ENCODE results near the gene DAPK2.
A peak's percentile ranks its signal among the peaks of the same experiment; 100 is the strongest.

The DAPK2 gene

DNA sequence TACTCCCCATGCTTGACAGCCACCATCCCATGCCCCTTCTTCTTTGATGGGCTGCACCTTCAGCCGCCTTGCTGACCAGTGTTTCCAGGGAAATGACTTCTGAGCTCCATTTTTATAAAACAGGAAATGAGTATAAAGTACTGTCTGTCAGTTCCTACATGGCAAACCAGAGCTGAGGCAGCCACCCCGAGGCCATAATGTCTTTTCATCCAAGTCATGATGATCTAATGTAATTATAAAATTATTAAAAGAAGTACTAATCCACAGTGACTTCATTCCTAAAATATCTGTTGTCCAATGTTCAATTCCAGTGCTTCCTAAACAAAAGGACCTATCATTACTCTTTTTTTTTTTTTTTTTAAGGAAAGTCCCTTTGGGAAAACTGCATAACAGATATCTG is 137.3 kb downstream of the DAPK2 start:
- Histone ChIP-seq H3K4me3 (no peak overlapping the region), H3K27ac (no peak overlapping the region)
- DNase-seq (ENCODE audit: low spot score), result no peak
- TF ChIP-seq, protein P1, sequence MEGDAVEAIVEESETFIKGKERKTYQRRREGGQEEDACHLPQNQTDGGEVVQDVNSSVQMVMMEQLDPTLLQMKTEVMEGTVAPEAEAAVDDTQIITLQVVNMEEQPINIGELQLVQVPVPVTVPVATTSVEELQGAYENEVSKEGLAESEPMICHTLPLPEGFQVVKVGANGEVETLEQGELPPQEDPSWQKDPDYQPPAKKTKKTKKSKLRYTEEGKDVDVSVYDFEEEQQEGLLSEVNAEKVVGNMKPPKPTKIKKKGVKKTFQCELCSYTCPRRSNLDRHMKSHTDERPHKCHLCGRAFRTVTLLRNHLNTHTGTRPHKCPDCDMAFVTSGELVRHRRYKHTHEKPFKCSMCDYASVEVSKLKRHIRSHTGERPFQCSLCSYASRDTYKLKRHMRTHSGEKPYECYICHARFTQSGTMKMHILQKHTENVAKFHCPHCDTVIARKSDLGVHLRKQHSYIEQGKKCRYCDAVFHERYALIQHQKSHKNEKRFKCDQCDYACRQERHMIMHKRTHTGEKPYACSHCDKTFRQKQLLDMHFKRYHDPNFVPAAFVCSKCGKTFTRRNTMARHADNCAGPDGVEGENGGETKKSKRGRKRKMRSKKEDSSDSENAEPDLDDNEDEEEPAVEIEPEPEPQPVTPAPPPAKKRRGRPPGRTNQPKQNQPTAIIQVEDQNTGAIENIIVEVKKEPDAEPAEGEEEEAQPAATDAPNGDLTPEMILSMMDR (IDR thresholded peaks at IDR 0.05), result no peak

DNA sequence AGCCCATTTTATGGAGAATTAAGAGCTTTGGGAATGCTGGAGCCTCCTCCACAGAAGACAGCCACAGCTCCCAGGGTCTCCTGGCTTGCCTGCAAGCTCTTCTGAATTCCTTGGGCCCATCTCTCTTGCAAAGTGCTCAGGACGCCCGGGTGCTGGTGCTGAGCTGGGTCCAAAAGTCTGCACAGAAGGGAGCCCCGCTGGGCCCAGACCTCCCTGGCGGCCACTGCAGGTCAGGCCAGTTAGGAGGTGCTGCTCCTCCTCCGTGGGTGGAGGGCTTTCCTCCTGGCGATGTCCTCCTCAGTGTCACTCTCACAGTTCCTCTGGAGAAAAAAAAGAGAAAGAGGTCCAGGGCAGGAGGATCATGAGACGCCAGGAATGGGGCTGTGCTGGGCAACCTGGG is 138.0 kb downstream of the DAPK2 start:
- Histone ChIP-seq H3K4me3 (no peak overlapping the region), H3K27ac (no peak overlapping the region)
- TF ChIP-seq, protein P1 (IDR thresholded peaks at IDR 0.05), result no peak
- no peak for DNase-seq (ENCODE audit: low spot score)

DNA sequence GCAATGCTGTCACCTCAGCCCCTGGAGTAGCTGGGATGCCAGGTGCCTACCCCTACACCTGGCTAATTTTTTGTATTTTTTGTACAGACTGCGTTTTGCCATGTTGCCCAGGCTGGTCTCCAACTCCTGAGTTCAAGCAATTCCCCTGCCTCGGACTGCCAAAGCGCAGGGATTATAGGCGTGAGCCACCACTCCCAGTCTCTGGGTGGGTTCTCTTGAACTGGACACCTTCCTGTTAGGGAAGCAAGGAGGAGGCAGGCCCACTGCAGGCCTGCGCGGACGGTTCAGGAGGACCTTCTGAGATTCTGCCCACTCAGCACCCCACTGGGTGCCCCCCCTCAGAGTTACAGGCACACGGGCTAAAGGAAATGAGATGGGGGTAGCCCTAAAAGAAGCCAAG is 138.8 kb downstream of the DAPK2 start:
- TF ChIP-seq, protein P1 (IDR thresholded peaks at IDR 0.05), result no peak
- Histone ChIP-seq H3K27ac (no peak overlapping the region), H3K4me3 (no peak overlapping the region)
- DNase-seq (ENCODE audit: low spot score), result no peak

DNA sequence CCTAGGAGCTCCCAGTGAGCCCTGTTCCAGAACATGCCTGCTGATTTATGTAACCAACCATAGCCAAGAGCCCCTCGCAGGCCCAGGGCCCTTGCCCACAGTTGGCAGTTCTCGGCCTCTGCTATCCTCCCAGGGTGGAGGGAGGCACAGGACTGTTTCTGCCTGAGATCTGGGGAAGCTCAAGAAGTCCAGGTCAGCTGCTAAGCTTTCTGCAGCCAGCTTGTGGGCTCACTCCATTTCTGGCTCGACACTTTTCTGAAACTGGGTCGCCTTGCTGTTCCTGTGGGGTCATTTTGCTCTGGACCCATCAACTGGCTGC is 140.1 kb downstream of the DAPK2 start:
- no peak for DNase-seq (ENCODE audit: low spot score)
- Histone ChIP-seq H3K27ac (peak overlapping the region in 1 of 2 donors; percentile 20), H3K4me3 (no peak overlapping the region)
- TF ChIP-seq, protein P1 (IDR thresholded peaks at IDR 0.05), result no peak

DNA sequence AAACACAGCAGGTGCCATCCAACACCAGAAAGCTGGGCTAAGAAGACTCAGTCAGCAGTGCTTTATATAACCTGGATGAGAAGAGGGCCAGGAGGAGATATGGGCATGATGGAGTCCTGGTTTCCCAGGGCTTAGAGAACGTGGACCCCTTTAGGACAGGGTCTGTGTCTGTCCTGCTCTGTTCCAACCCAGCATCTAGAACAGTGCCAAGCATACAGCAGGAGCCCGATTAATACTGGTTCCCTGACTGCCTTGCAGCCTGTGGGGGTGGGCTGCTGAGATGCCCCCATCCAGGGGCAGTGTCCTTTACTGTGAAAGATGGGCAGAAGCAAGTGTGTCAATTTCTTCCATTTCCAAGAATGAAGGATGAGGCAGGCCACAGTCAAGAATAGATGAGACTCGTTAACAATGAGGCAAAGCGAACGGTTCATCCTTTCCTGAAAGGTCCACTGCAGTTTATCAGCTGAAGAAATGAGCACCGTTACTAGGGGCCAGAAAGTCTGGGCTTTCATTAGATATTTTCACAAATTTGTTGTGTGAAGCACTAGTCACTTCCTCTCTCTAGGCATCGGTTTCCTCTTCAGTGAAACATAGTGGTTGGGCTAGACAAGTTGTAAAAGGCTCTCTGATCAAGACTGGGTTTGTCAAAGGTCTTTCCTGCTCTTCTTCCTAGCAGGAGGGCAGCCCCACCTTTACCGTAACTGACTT is 140.6 kb downstream of the DAPK2 start:
- TF ChIP-seq, protein P1 (IDR thresholded peaks at IDR 0.05), result no peak
- no peak for DNase-seq (ENCODE audit: low spot score)
- Histone ChIP-seq H3K4me3 (no peak overlapping the region), H3K27ac (peak overlapping the region in 1 of 2 donors; percentile 20)

DNA sequence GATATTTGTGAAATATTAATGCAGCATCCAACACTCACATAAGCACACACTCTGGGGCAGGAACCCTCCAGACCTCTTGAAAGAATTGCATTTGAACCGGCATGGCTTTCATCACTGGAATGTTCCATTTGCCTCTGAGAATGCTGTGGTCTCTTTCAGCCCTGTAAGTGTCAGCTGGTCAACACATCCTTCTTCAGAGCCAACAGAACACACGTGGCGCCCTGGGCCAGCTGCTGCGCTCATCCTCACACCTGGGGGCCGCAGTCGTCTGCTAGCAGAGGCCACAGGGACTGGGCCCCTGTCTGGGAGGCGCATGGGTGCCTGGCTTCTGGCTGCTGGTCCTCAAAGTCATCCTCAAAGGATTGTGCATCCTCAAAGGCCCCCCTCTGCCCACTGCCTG is 141.2 kb downstream of the DAPK2 start:
- TF ChIP-seq, protein P1 (IDR thresholded peaks at IDR 0.05), result no peak
- DNase-seq (ENCODE audit: low spot score), result no peak
- H3K4me3 ChIP-seq, result no peak overlapping the region
- H3K27ac ChIP-seq, result no peak overlapping the region

DNA sequence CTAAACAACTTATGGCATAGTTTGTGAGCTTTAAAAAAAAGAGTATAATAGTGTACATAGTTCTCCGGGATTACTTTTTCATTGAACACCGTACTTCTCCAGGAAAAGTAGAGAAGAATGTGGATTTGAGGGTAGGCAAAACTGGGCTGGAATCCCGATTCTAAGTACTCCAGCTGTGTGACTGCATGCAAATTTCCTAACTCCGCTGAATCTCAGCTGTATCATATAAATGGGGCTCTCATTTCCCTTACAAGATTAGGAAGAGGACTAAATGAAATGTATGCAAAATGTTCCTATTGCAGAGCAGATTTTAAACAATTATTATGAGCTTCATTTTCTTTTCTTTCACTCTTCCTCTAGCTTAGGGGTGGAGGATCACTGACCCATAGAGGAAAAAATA is 142.2 kb downstream of the DAPK2 start:
- TF ChIP-seq, protein P1 (IDR thresholded peaks at IDR 0.05), result no peak
- Histone ChIP-seq H3K4me3 (no peak overlapping the region), H3K27ac (no peak overlapping the region)
- DNase-seq (ENCODE audit: low spot score), result no peak

Data from coronary artery (tissue), 2 donors.